Glomerular endothelial cell (primary cell): Measurements from ENCODE around the gene TOX2. TPM values are rescaled to one million over a fixed set of nuclear protein-coding genes. Genes with fewer than 3 reads are reported as not detected.
A peak's percentile ranks its signal among the peaks of the same experiment; 100 is the strongest.

Source experiments
- DNase-seq: peaks from one replicate; pipeline ENCODE4 v3.0.0-alpha.2; 2011; ENCODE audit warnings: low read depth, low spot score; ENCODE audit errors: extremely low read depth
- total RNA-seq: library from RNA; depleted of rRNA; stranded (reverse); fragments of >200 nt; gene quantifications from 2 replicates; pipeline ENCODE4 v1.2.3, GENCODE V29; 2015

TOX2 gene
- total RNA-seq, 1 donor from 2014 or later, result 29.1 TPM

- no peak for DNase-seq
Observed at GRCh38 chr20:44089987-44090674, 175.5 kb downstream of the TOX2 start.

GRCh38 chr20:44091026-44091425 is 176.4 kb downstream of the TOX2 start:
- DNase-seq, result no peak

- no peak for DNase-seq
Observed at GRCh38 chr20:44092551-44093248, 178.0 kb downstream of the TOX2 start.

- no peak for DNase-seq
Observed at GRCh38 chr20:44093249-44093582, 178.6 kb downstream of the TOX2 start.

GRCh38 chr20:44095831-44096230 is 181.2 kb downstream of the TOX2 start:
- no peak for DNase-seq

- DNase-seq, result no peak
Observed at GRCh38 chr20:44097521-44098255, 183.0 kb downstream of the TOX2 start.

- DNase-seq, result no peak
Observed at GRCh38 chr20:44098256-44098630, 183.6 kb downstream of the TOX2 start.

GRCh38 chr20:44098657-44099056 is 184.0 kb downstream of the TOX2 start:
- DNase-seq, result no peak

- no peak for DNase-seq
Observed at GRCh38 chr20:44099832-44100231, 185.2 kb downstream of the TOX2 start.

GRCh38 chr20:44102582-44102981 is 187.9 kb downstream of the TOX2 start:
- no peak for DNase-seq

GRCh38 chr20:44104798-44105517 is 190.3 kb downstream of the TOX2 start:
- peak; percentile 18 for DNase-seq

- DNase-seq, result no peak
Observed at GRCh38 chr20:44106615-44107014, 192.0 kb downstream of the TOX2 start.

GRCh38 chr20:44109951-44110361 is 195.3 kb downstream of the TOX2 start:
- DNase-seq, result no peak

- no peak for DNase-seq
Observed at GRCh38 chr20:44110816-44111568, 196.3 kb downstream of the TOX2 start.

GRCh38 chr20:44111712-44112335 is 197.2 kb downstream of the TOX2 start:
- DNase-seq, result no peak

- DNase-seq, result no peak
Observed at GRCh38 chr20:44112456-44112855, 197.8 kb downstream of the TOX2 start.

- no peak for DNase-seq
Observed at GRCh38 chr20:44112889-44113617, 198.4 kb downstream of the TOX2 start.

GRCh38 chr20:44113618-44114376 is 199.1 kb downstream of the TOX2 start:
- DNase-seq, result no peak

GRCh38 chr20:44115181-44115580 is 200.5 kb downstream of the TOX2 start:
- DNase-seq, result no peak
